ENCODE measurements around the gene PTGER1. TPM values are rescaled to one million over a fixed set of nuclear protein-coding genes. Genes with fewer than 3 reads are reported as not detected.
"Not testable (repeated sequence)": the region's sequence is repeated elsewhere in the genome, so short reads cannot be mapped to it uniquely, and the experiment has no call there.

The PTGER1 gene
- polyA plus RNA-seq, 1 donor (not counting 4 experiments of a cell fraction or from before 2014, with no cell fraction given): not detected

DNA sequence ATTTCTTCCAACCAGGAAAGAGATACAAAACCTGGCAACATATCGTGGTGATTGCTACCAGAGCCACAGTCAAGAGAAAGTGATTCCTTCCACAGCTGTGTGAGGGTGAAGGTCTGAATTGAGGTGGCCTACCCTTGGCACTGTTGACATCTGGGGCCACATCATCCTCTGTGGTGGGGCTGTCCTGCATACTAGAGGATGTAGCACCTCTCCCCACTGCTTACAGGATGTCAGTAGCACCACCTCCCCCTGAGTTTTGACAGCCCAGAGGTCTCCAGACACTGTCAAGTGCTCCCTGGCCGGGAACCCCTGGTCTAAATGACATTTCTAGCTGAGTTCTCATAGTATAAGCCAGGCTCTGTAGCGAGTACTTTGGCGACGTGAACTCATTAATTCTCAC, 15.5 kb downstream of the PTGER1 start:
- H2AFZ ChIP-seq (ENCODE audit: control insufficient read depth, low read length): no peak overlapping the region
- no peaks in the 10 kb centered on the region for H3K9me1 ChIP-seq (ENCODE audit: control insufficient read depth, extremely low read depth, insufficient read depth, low read length)
- no peak overlapping the region for H3K27ac ChIP-seq (ENCODE audit: control insufficient read depth, insufficient read depth, low read length)
- no peaks in the 10 kb centered on the region for H3K27me3 ChIP-seq (ENCODE audit: control insufficient read depth, extremely low read depth, insufficient read depth, low read length)
- no peaks in the 10 kb centered on the region for H4K20me1 ChIP-seq (ENCODE audit: control insufficient read depth, extremely low read depth, insufficient read depth, low read length)
- H3K79me2 ChIP-seq (ENCODE audit: control insufficient read depth, insufficient read depth, low read length): no peaks in the 10 kb centered on the region
- no peak overlapping the region for H3K4me3 ChIP-seq (ENCODE audit: control insufficient read depth in 2 of 3, extremely low read depth in 1 of 3, insufficient read depth in 2 of 3, low read depth in 1 of 3, low read length in 3 of 3)
- TF ChIP-seq EZH2 (IDR thresholded peaks at IDR 0.05; ENCODE audit: low read length) (no peak), CTCF (optimal IDR thresholded peaks at IDR 0.05 in 1 of 3, IDR thresholded peaks at IDR 0.05 in 1 of 3, conservative IDR thresholded peaks at IDR 0.05 in 1 of 3; ENCODE audit: extremely low read depth in 1 of 3, insufficient read depth in 2 of 3, low read length in 3 of 3) (no peak)
- H3K9ac ChIP-seq (ENCODE audit: control insufficient read depth, extremely low read depth, insufficient read depth, low read length): no peak overlapping the region
- DNase-seq (ENCODE audit: low read depth, low spot score) (no peak), FAIRE-seq (no peak)
- dilution Hi-C loops (cut with MboI; ENCODE audit: extremely low pct_ligation_motif_present, low sequenced_read_pairs): no loop called here
- H3K36me3 ChIP-seq (ENCODE audit: control insufficient read depth in 2 of 2, extremely low read depth in 1 of 2, insufficient read depth in 2 of 2, low read length in 2 of 2): no peaks in the 10 kb centered on the region
- H3K9me3 ChIP-seq (ENCODE audit: control insufficient read depth, low read depth, low read length): no peaks in the 10 kb centered on the region
- no peak overlapping the region for H3K4me2 ChIP-seq (ENCODE audit: control insufficient read depth, extremely low read depth, insufficient read depth, low read depth, low read length)
- no peaks in the 10 kb centered on the region for H3K4me1 ChIP-seq (ENCODE audit: control insufficient read depth, extremely low read depth, insufficient read depth, low read length)

GRCh38 chr19:14452303-14452702, 22.9 kb downstream of the PTGER1 start:
- H3K36me3 ChIP-seq (ENCODE audit: control insufficient read depth in 2 of 2, extremely low read depth in 1 of 2, insufficient read depth in 2 of 2, low read length in 2 of 2); H3K79me2 ChIP-seq (ENCODE audit: control insufficient read depth, insufficient read depth, low read length); H2AFZ ChIP-seq (ENCODE audit: control insufficient read depth, low read length); H3K9me3 ChIP-seq (ENCODE audit: control insufficient read depth, low read depth, low read length); FAIRE-seq; H4K20me1 ChIP-seq (ENCODE audit: control insufficient read depth, extremely low read depth, insufficient read depth, low read length); dilution Hi-C loops (cut with MboI; ENCODE audit: extremely low pct_ligation_motif_present, low sequenced_read_pairs); H3K27ac ChIP-seq (ENCODE audit: control insufficient read depth, insufficient read depth, low read length); H3K27me3 ChIP-seq (ENCODE audit: control insufficient read depth, extremely low read depth, insufficient read depth, low read length); H3K4me2 ChIP-seq (ENCODE audit: control insufficient read depth, extremely low read depth, insufficient read depth, low read depth, low read length); H3K9ac ChIP-seq (ENCODE audit: control insufficient read depth, extremely low read depth, insufficient read depth, low read length); H3K4me1 ChIP-seq (ENCODE audit: control insufficient read depth, extremely low read depth, insufficient read depth, low read length); DNase-seq (ENCODE audit: low read depth, low spot score); H3K9me1 ChIP-seq (ENCODE audit: control insufficient read depth, extremely low read depth, insufficient read depth, low read length); H3K4me3 ChIP-seq (ENCODE audit: control insufficient read depth in 2 of 3, extremely low read depth in 1 of 3, insufficient read depth in 2 of 3, low read depth in 1 of 3, low read length in 3 of 3): not testable (repeated sequence)

- H3K79me2 ChIP-seq (ENCODE audit: control insufficient read depth, insufficient read depth, low read length): no peaks in the 10 kb centered on the region
- H3K9me1 ChIP-seq (ENCODE audit: control insufficient read depth, extremely low read depth, insufficient read depth, low read length): no peaks in the 10 kb centered on the region
- H3K4me1 ChIP-seq (ENCODE audit: control insufficient read depth, extremely low read depth, insufficient read depth, low read length): no peaks in the 10 kb centered on the region
- FAIRE-seq: no peak
- dilution Hi-C loops (cut with MboI; ENCODE audit: extremely low pct_ligation_motif_present, low sequenced_read_pairs): no loop called here
- H3K4me2 ChIP-seq (ENCODE audit: control insufficient read depth, extremely low read depth, insufficient read depth, low read depth, low read length): no peak overlapping the region
- DNase-seq (ENCODE audit: low read depth, low spot score): no peak
- no peak overlapping the region for H3K9ac ChIP-seq (ENCODE audit: control insufficient read depth, extremely low read depth, insufficient read depth, low read length)
- no peaks in the 10 kb centered on the region for H3K27me3 ChIP-seq (ENCODE audit: control insufficient read depth, extremely low read depth, insufficient read depth, low read length)
- H3K4me3 ChIP-seq (ENCODE audit: control insufficient read depth in 2 of 3, extremely low read depth in 1 of 3, insufficient read depth in 2 of 3, low read depth in 1 of 3, low read length in 3 of 3): no peak overlapping the region
- no peak overlapping the region for H2AFZ ChIP-seq (ENCODE audit: control insufficient read depth, low read length)
- no peaks in the 10 kb centered on the region for H3K36me3 ChIP-seq (ENCODE audit: control insufficient read depth in 2 of 2, extremely low read depth in 1 of 2, insufficient read depth in 2 of 2, low read length in 2 of 2)
- TF ChIP-seq CTCF (optimal IDR thresholded peaks at IDR 0.05 in 1 of 3, IDR thresholded peaks at IDR 0.05 in 1 of 3, conservative IDR thresholded peaks at IDR 0.05 in 1 of 3; ENCODE audit: extremely low read depth in 1 of 3, insufficient read depth in 2 of 3, low read length in 3 of 3): no peak
- TF ChIP-seq EZH2 (IDR thresholded peaks at IDR 0.05; ENCODE audit: low read length): no peak
- H4K20me1 ChIP-seq (ENCODE audit: control insufficient read depth, extremely low read depth, insufficient read depth, low read length): no peaks in the 10 kb centered on the region
- no peaks in the 10 kb centered on the region for H3K9me3 ChIP-seq (ENCODE audit: control insufficient read depth, low read depth, low read length)
- H3K27ac ChIP-seq (ENCODE audit: control insufficient read depth, insufficient read depth, low read length): no peak overlapping the region
Measured at GRCh38 chr19:14450876-14451275, 24.3 kb downstream of the PTGER1 start.

Data from keratinocyte (primary cell).